ENCODE measurements around the gene DIS3.

- TF ChIP-seq, protein P1, sequence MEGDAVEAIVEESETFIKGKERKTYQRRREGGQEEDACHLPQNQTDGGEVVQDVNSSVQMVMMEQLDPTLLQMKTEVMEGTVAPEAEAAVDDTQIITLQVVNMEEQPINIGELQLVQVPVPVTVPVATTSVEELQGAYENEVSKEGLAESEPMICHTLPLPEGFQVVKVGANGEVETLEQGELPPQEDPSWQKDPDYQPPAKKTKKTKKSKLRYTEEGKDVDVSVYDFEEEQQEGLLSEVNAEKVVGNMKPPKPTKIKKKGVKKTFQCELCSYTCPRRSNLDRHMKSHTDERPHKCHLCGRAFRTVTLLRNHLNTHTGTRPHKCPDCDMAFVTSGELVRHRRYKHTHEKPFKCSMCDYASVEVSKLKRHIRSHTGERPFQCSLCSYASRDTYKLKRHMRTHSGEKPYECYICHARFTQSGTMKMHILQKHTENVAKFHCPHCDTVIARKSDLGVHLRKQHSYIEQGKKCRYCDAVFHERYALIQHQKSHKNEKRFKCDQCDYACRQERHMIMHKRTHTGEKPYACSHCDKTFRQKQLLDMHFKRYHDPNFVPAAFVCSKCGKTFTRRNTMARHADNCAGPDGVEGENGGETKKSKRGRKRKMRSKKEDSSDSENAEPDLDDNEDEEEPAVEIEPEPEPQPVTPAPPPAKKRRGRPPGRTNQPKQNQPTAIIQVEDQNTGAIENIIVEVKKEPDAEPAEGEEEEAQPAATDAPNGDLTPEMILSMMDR (conservative IDR thresholded peaks at IDR 0.05 in 1 of 2, IDR thresholded peaks at IDR 0.05 in 1 of 2; ENCODE audit: low read depth in 1 of 2, low read length in 2 of 2), result no peak
- no peak for TF ChIP-seq EZH2 (IDR thresholded peaks at IDR 0.05; ENCODE audit: low read length, missing control alignments)
Measured at GRCh38 chr13:72792640-72793039, 10.9 kb upstream of the DIS3 start.
